HG02610 (cell line): Measurements from ENCODE around the gene ASTN2.

Experiments used
- ATAC-seq: cut with Tn5 transposase; IDR thresholded peaks from one replicate; pipeline ENCODE4 v1.9.1; 2021; ENCODE audit warnings: mild to moderate bottlenecking, moderate library complexity; ENCODE audit not compliant: unreplicated experiment

Gene ASTN2

DNA sequence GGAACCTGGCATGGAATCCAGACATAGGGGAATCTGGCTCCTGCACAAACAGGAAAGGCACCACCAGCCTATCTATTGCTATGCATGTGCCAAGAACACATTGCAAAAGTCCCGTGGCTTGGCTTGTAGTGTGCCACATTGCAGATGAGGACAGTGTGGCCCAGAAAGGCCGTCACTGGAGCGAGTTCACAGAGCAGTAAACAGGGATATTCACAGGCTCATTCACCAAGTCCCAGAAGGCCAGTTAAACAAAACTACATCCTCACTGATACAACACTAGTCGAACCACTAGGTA lies 767.4 kb downstream of the ASTN2 start:
- ATAC-seq, result no peak

DNA sequence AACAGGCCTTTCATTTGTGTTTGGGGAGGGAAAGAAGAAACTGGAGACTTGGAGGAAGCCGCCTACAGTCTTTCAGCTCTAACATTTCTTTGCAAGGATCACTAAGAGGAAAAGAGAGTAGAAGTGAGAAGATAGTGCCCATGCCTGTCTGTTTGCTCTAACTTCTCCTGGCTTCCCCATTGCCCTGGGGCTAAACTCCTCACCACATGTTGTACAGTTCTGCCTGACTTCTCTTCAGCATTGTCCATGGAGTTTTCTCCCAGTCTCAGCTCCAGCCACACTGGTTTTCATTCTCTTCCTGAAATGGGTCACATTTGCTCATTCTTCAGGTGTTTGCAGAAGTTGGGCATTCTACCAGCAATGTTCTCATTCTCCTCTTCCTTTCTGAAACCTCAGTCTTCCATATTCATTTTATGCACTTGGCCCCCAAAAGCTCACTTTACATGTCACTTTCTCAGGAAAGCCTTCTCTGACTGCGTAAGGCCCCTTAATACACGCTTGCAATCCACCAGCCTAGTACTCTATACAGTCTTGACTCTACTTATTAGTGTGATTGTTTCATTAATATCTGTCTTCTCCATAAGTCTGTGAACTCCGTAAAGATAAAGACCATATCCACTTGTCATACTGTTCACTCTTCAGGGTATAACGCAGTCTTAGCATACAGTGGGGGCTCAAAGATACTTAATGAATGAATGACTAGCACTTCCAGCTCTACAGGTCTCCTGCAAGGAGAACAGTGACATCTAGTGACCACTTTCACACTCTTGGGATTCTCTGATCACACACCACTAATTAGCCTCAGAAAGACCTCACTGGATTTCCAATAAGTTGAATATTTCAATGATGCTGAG lies 768.0 kb downstream of the ASTN2 start:
- ATAC-seq, result no peak

DNA sequence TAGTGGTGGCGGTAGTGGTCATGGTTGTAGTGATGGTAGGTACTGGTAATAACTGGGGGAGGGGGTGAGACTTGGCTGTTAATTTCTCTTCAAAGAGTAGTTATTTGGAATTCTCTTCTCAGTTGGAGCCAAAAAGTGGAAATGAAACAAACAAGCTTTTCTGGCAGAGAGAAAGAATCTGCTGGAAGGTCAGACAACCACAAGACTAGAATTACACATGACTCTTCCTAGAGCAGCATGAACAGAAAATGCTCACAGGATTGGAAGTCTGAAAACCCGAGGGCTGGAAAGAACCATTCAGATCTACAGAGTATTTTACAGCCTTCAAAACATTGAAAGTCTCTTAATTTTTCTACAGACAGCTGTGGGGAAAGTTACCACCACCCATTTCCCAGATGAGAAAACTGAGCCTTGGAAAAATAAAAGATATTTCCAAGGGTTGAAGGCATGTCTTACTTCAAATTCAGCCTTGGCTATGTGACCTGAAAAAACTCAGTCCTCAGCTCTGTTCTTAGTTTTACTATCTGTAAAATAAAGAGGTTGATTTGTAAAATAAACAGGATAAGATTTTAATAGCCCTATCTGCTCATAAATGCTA lies 770.7 kb downstream of the ASTN2 start:
- no peak for ATAC-seq

GRCh38 chr9:116643691-116644090 lies 771.2 kb downstream of the ASTN2 start:
- ATAC-seq, result no peak

- no peak for ATAC-seq
Observed at GRCh38 chr9:116641292-116642059, 773.4 kb downstream of the ASTN2 start.

- ATAC-seq, result no peak
Observed at GRCh38 chr9:116639251-116639741, 775.6 kb downstream of the ASTN2 start.

DNA sequence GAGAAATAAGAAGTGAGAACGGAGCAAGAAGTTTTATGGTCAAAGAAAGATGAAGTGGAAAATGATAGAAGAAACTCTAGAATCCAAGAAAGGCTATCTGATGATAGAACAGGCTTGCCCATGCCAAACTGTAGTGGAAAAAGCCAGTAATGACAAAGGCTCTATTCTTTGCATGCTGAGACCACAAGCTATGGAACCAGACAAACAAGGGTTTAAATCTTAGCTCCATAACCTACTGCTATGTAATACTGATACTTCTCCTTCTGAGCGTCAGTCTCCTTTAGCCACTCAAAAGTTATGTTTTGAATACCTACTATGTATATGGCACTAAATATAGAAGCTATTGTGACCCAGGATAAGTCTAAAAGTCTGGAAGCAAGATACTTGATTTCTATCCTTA lies 778.9 kb downstream of the ASTN2 start:
- ATAC-seq, result no peak

GRCh38 chr9:116632990-116633838 lies 781.6 kb downstream of the ASTN2 start:
- ATAC-seq, result no peak

DNA sequence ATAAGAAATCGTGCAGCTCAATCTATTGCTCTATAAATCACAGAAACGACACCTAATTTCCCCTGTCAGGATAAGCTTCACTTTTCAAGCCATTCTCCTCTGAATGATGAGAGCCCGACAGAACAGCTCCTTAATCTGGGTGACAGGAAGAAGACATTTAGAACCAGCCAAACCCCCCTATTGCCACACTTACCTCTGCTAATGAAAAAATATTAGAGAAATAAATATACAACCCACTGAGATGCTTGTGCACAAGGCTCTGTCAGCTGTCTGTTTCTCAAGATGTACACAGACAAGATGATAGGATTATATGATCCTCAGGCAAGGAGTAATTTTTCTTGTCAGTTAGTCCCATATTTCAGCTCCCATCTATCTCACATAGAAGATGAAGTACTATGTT lies 785.2 kb downstream of the ASTN2 start:
- no peak for ATAC-seq

- ATAC-seq, result no peak
Observed at GRCh38 chr9:116628716-116629115, 786.1 kb downstream of the ASTN2 start.

DNA sequence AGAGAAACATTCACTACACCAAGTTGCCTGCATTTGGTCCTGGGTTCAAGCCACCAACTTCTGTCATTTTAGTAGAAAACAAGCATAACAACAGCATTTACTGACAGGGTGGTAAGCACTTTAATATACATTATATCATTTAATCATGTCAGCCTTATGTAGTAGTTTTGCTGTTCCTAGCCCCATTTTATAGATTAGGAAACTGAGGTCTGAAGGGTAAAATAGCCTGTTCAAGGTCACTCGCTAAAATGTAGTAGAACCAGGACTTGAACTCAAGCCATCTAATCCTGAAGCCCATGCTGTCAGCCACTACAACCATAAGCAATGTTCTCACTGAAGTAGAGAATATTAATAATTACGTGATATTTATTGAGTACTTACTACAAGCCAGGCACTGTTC lies 787.4 kb downstream of the ASTN2 start:
- ATAC-seq, result no peak

DNA sequence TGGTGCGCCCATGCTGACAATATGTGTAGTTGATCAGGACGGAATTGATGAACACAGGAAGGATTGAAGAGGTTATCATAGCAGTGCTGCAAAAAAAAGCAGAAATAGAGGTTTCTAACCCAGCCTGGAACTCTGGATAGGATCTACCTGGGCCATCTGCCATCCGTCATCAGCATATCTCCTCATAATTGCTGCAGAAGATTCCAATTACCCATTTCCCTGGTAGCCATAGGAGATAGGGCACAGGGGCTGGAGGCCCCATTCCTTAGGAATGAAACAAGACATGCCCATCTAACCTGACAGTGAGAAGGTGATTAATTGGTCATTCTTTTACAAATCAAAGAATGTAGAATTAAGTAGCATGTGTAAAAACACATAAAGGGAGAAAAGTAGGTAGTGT lies 788.1 kb downstream of the ASTN2 start:
- ATAC-seq, result no peak

- no peak for ATAC-seq
Observed at GRCh38 chr9:116623715-116624114, 791.1 kb downstream of the ASTN2 start.

- ATAC-seq, result no peak
Observed at GRCh38 chr9:116617389-116617788, 797.5 kb downstream of the ASTN2 start.

DNA sequence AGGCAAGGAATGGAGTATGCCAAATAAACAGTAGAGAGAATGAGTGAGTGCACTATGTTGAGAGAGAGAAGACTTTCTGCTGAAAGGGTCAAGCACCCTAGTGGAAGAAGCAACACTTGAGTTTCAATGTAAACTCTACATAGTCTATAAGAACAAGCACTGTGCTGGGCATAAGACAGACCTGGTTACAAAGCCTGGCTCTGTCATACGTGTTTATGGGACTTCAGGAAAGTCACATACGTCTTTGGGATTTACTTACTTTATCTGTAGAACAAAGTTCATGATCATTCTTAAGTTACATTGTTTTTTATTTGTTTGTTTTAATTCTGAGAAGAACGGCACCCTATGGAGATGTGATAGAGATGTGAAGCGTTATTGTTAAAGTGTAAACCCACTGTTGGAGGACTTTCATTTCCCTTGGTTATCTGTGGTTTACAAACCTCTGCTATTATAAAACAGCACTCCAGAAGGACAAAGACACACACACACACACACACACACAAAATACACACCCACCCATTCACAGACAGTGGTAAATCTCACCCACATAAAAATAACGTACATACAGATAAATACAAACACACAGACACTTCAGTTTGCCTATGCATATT lies 798.4 kb downstream of the ASTN2 start:
- no peak for ATAC-seq

GRCh38 chr9:116608064-116608463 lies 806.8 kb downstream of the ASTN2 start:
- no peak for ATAC-seq

DNA sequence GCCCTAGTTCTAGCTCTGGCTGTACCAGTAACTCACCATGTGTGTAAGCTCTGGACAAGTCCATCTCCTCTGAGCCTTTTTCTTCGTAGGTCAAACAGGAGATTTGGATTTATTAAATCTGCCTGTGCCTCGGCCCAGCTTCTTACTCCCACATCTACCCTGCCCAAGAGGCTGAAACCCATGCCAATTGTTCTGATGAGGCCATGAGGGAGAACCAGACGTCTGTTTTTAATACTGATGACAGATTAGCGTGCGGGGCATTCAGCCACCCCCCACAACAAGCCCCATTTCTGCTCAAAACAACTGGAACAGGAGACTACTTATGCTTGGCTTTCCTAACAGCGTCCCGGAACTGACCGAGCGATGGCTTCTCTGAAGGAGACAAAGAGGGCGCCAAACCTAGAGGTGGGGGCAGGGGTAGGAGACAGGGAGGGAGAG lies 808.9 kb downstream of the ASTN2 start:
- no peak for ATAC-seq

GRCh38 chr9:116605060-116605459 lies 809.8 kb downstream of the ASTN2 start:
- no peak for ATAC-seq

DNA sequence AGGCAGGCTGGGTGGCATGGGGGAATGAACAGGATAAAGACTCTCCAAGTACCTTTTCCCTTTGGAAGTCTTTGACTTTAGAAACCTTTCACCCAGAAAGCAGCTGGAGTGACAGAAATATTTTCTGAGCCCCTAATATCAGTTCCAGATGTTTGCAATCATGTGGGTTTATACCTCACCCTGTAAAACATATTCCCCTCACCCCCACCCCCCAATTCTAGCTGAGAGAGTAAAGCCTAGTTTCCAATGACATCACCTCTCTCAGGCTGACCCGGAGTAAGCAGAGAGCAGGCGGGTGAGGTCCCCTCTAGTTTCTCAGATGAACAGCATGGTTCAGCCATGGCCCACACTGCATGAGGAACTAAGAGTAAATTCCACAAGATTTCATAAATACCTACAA lies 810.6 kb downstream of the ASTN2 start:
- ATAC-seq, result no peak

DNA sequence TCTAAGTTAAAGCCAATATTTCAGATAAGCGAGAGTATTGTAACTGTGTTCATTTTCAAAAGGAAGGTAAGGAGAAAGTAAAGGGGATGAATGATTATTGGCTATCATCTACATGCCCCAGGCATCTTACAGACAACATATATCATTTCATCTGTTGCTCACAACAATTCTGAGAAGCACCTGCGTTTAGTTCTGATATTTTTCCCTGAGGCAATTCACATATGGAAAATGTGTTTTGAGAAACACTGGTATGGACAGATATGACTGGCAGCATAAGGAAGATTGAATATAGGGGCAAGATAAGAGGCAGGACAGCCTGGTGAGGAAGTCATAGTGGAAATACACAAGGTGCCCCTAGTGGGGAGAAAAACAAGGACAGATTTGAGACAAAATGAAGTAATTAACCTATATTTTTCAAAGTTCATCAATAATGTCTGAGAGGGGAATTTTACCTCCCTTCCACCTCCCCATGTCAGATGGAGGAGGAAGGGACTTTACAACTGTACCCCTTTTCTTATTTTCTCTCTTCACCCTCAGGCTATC lies 815.4 kb downstream of the ASTN2 start:
- no peak for ATAC-seq
